Endothelial cell of umbilical vein (primary cell): Measurements from ENCODE around the gene TCP11. TPM values are rescaled to one million over a fixed set of nuclear protein-coding genes. Genes with fewer than 3 reads are reported as not detected.
"Not testable (repeated sequence)": the region's sequence is repeated elsewhere in the genome, so short reads cannot be mapped to it uniquely, and the experiment has no call there.

ENCODE experiments used
- BruUV-seq: library from RNA; stranded (reverse); fragments of 400-500 nt; replicated peaks from 2 replicates; lab custom pipeline; 2021; lab: Mats Ljungman, UMichigan
- CTCF ChIA-PET: fragments of 300-600, 350-600 bp; sonication (Branson Sonifier 250); formaldehyde crosslinking; loops from one replicate; lab custom pipeline; 2021; ENCODE audit warnings: antibody characterized with exemption, inconsistent platforms; lab: Charles Lee
- POLR2A ChIA-PET: fragments of 300-600, 350-600 bp; sonication (Branson Sonifier 250); formaldehyde crosslinking; loops from one replicate; lab custom pipeline; 2021; ENCODE audit warnings: antibody characterized with exemption, inconsistent platforms; lab: Charles Lee
- DNase-seq: peaks from one replicate; pipeline ENCODE4 v3.0.0-alpha.2; 2011; ENCODE audit warnings: low read depth, low spot score
- FAIRE-seq: peaks from 2 replicates; lab custom pipeline; 2011; peaks lifted over from hg19 to GRCh38; lab: Jason Lieb, UNC
- H2AFZ ChIP-seq: 2 replicates; pipeline ENCODE4 v1.6.0; 2012; ENCODE audit warnings: low read depth, low read length, control low read depth, inconsistent platforms
- H3K27ac ChIP-seq: 2 replicates; pipeline ENCODE4 v1.5.1; 2011; ENCODE audit warnings: low read depth, mild to moderate bottlenecking, control low read depth, low read length, moderate library complexity; ENCODE audit not compliant: insufficient read depth
- H3K27me3 ChIP-seq, 2 experiments: 2 replicates each; pipeline versions ENCODE4 v1.6.0 to v1.6.1; 2011; ENCODE audit warnings: low read length in 2 of 2, mixed read lengths in 1 of 2; ENCODE audit not compliant: control insufficient read depth in 2 of 2, insufficient read depth in 2 of 2
- H3K36me3 ChIP-seq, 2 experiments: 2 replicates in 1 of 2; 3 replicates in 1 of 2; pipeline ENCODE4 v1.5.1; 2011; ENCODE audit warnings: low read length in 2 of 2, mild to moderate bottlenecking in 1 of 2, moderate library complexity in 1 of 2; ENCODE audit not compliant: control insufficient read depth in 2 of 2, insufficient read depth in 2 of 2; ENCODE audit errors: extremely low read depth in 1 of 2
- H3K4me1 ChIP-seq: 3 replicates; pipeline ENCODE4 v1.5.1; 2011; ENCODE audit warnings: mild to moderate bottlenecking, low read length; ENCODE audit not compliant: control insufficient read depth, insufficient read depth; ENCODE audit errors: extremely low read depth
- H3K4me2 ChIP-seq: 2 replicates; pipeline ENCODE4 v1.6.1; 2011; ENCODE audit warnings: low read length, control low read depth, mixed read lengths; ENCODE audit not compliant: insufficient read depth
- H3K4me3 ChIP-seq, 3 experiments: fragments of 200-600 bp in 1 of 3; sonication (generic), shearing (Covaris generic) in 1 of 3; replicated peaks in 1 of 3; 2 replicates each; pipeline ENCODE4 v1.5.1; 2011 to 2016; ENCODE audit warnings: control low read depth in 3 of 3, low read length in 3 of 3, mild to moderate bottlenecking in 2 of 3, inconsistent platforms in 1 of 3, low read depth in 1 of 3, moderate library complexity in 1 of 3; ENCODE audit not compliant: insufficient read depth in 1 of 3
- H3K79me2 ChIP-seq: 2 replicates; pipeline ENCODE4 v1.6.0; 2012; ENCODE audit warnings: low read length, inconsistent platforms; ENCODE audit not compliant: control insufficient read depth, insufficient read depth
- H3K9ac ChIP-seq: replicated peaks from 2 replicates; pipeline ENCODE3; 2011; ENCODE audit warnings: low read length, control low read depth; ENCODE audit not compliant: insufficient read depth; ENCODE audit errors: extremely low read depth
- H3K9me1 ChIP-seq: replicated peaks from 3 replicates; pipeline ENCODE4 v1.6.0; 2011; ENCODE audit warnings: mild to moderate bottlenecking, low read length; ENCODE audit not compliant: control insufficient read depth, insufficient read depth; ENCODE audit errors: extremely low read depth
- H3K9me3 ChIP-seq: replicated peaks from 2 replicates; pipeline ENCODE4 v1.5.1; 2012; ENCODE audit warnings: low read length, inconsistent platforms; ENCODE audit not compliant: control insufficient read depth, insufficient read depth
- H4K20me1 ChIP-seq: replicated peaks from 2 replicates; pipeline ENCODE3; 2011; ENCODE audit warnings: mild to moderate bottlenecking, low read length; ENCODE audit not compliant: control insufficient read depth, insufficient read depth; ENCODE audit errors: extremely low read depth
- MAX ChIP-seq: IDR thresholded peaks from 2 replicates; pipeline ENCODE4 v1.6.1; 2011; ENCODE audit not compliant: insufficient read depth, insufficient read length
- MYC ChIP-seq: IDR thresholded peaks from one replicate; pipeline ENCODE4 v1.6.1; 2011; ENCODE audit warnings: mild to moderate bottlenecking, low read depth, low read length
- dilution Hi-C: fragments of 300-500 bp; cut with MboI; formaldehyde crosslinking; loops from one replicate; pipeline ENCODE4 v1.15.0; 2019; ENCODE audit warnings: low sequenced_read_pairs; ENCODE audit not compliant: extremely low pct_ligation_motif_present
- intact Hi-C: fragments of 100-400 bp; cut with micrococcal nuclease; formaldehyde crosslinking; loops from one replicate; pipeline ENCODE4 v1.10.0; 2022
- polyA plus RNA-seq, 4 experiments: library from polyadenylated mRNA; depleted of rRNA in 3 of 4; stranded (reverse) in 3 of 4; unstranded in 1 of 4; fragments of >200 nt; gene quantifications; 2 replicates each; pipeline versions ENCODE4 v1.2.1 to v1.2.3, GENCODE V29; 2011 to 2012; ENCODE audit warnings: missing spikeins in 1 of 4
- total RNA-seq: library from RNA; stranded (reverse); gene quantifications from 2 replicates; pipeline ENCODE4 v1.2.3, GENCODE V29; 2021

The TCP11 gene
- total and polyA plus RNA-seq, 2 donors (not counting 3 experiments of a cell fraction or from before 2014, with no cell fraction given): 0.18 TPM; not detected in 1

GRCh38 chr6:35139470-35139869, 1.7 kb downstream of the TCP11 start:
- intact Hi-C loops: no loop called here
- no peaks in the 10 kb centered on the region for H3K4me1 ChIP-seq
- H3K36me3 ChIP-seq: no peaks in the 10 kb centered on the region
- H4K20me1 ChIP-seq: no peaks in the 10 kb centered on the region
- CTCF ChIA-PET: interaction anchor here (0.6 to 5.5 kb wide), 50 partner anchors 9 to 976 kb away, joined by 3 to 302 read pairs (median 5); partner anchors contain the start of genes ANKS1A, BLTP3A, TAF11 and ZNF76
- no TSS peak for BruUV-seq
- H3K27me3 ChIP-seq: no peaks in the 10 kb centered on the region
- H2AFZ ChIP-seq: no peak overlapping the region
- dilution Hi-C loops: no loop called here
- no peaks in the 10 kb centered on the region for H3K9me1 ChIP-seq
- H3K4me3 ChIP-seq: no peak overlapping the region
- POLR2A ChIA-PET: interaction anchor here (1.6 kb wide), 1 partner anchor 152 kb away, joined by 5 read pairs; no protein-coding TSS in a partner anchor
- H3K79me2 ChIP-seq: no peaks in the 10 kb centered on the region
- H3K9ac ChIP-seq: no peak overlapping the region
- TF ChIP-seq MAX (no peak), MYC (no peak)
- H3K9me3 ChIP-seq: no peaks in the 10 kb centered on the region
- DNase-seq (no peak), FAIRE-seq (no peak)
- no peak overlapping the region for H3K4me2 ChIP-seq
- H3K27ac ChIP-seq: no peak overlapping the region

GRCh38 chr6:35138191-35138590, 2.9 kb downstream of the TCP11 start:
- intact Hi-C loops, H4K20me1 ChIP-seq, DNase-seq, BruUV-seq, H3K9ac ChIP-seq, H3K9me3 ChIP-seq, H3K27me3 ChIP-seq, H3K4me2 ChIP-seq, POLR2A ChIA-PET, H3K27ac ChIP-seq, H3K36me3 ChIP-seq, H2AFZ ChIP-seq, FAIRE-seq, H3K4me3 ChIP-seq, H3K4me1 ChIP-seq, H3K79me2 ChIP-seq, H3K9me1 ChIP-seq, dilution Hi-C loops: not testable (repeated sequence)
- CTCF ChIA-PET: interaction anchor here (5.5 kb wide), 1 partner anchor 154 kb away, joined by 302 read pairs; no protein-coding TSS in a partner anchor
